K562 (cell line): ENCODE results near the gene ACSS1. TPM values are rescaled to one million over a fixed set of nuclear protein-coding genes. Genes with fewer than 3 reads are reported as not detected.

ENCODE experiments used
- DLX4 ChIP-seq: fragments of 250-450 bp; sonication (Bioruptor Pico); IDR thresholded peaks from 2 replicates; pipeline ENCODE4 v1.6.1; 2021; ENCODE audit warnings: mild to moderate bottlenecking
- E4F1 ChIP-seq: fragments of 250-450 bp; sonication (Bioruptor Pico); IDR thresholded peaks from 2 replicates; pipeline ENCODE4 v1.5.0; 2021; ENCODE audit warnings: mild to moderate bottlenecking, borderline replicate concordance
- ELK3 ChIP-seq: fragments of 450-650 bp; formaldehyde crosslinking; IDR thresholded peaks from 2 replicates; pipeline ENCODE4 v1.4.0; 2020; ENCODE audit warnings: mild to moderate bottlenecking
- FOXK1 ChIP-seq: sonication (generic); formaldehyde crosslinking; IDR thresholded peaks from 2 replicates; pipeline ENCODE4 v1.8.0; 2022; ENCODE audit warnings: missing genetic modification reagents, mild to moderate bottlenecking, borderline replicate concordance
- FOXK2 ChIP-seq, 2 experiments: fragments of 450-650 bp; IDR thresholded peaks in 1 of 2; conservative IDR thresholded peaks in 1 of 2; 2 replicates each; pipeline ENCODE4 v1.6.1; 2016; ENCODE audit warnings: low read depth in 2 of 2, mild to moderate bottlenecking in 1 of 2
- MLX ChIP-seq, 2 experiments: fragments of 450-650 bp in 1 of 2; sonication (generic) in 1 of 2; formaldehyde crosslinking; conservative IDR thresholded peaks; 2 replicates each; pipeline versions ENCODE4 v1.4.0 to v1.8.1; 2020 to 2022; ENCODE audit warnings: mild to moderate bottlenecking in 1 of 2, missing genetic modification reagents in 1 of 2
- NFYB ChIP-seq: IDR thresholded peaks from 2 replicates; pipeline ENCODE4 v1.6.1; 2011; ENCODE audit warnings: mild to moderate bottlenecking, moderate library complexity; ENCODE audit not compliant: insufficient read length; ENCODE audit errors: extremely low read depth
- PHF21A ChIP-seq: fragments of 450-650 bp; IDR thresholded peaks from 2 replicates; pipeline ENCODE4 v1.6.1; 2017; ENCODE audit warnings: low read depth, borderline replicate concordance
- SMAD1 ChIP-seq: fragments of 150-350 bp; IDR thresholded peaks from 2 replicates; pipeline ENCODE4 v1.6.1; 2014; ENCODE audit warnings: low read length, low read depth; ENCODE audit not compliant: partially characterized antibody
- USF2 ChIP-seq: sonication (generic); formaldehyde crosslinking; IDR thresholded peaks from 2 replicates; pipeline ENCODE4 v1.5.0; 2020; ENCODE audit warnings: missing genetic modification reagents
- ZNF140 ChIP-seq: fragments of 250-450 bp; sonication (Bioruptor Pico); IDR thresholded peaks from 2 replicates; pipeline ENCODE4 v1.8.0; 2021; ENCODE audit warnings: moderate library complexity, mild to moderate bottlenecking, inconsistent platforms
- ZNF347 ChIP-seq: fragments of 450-650 bp; formaldehyde crosslinking; IDR thresholded peaks from 2 replicates; pipeline ENCODE4 v1.4.0; 2020; ENCODE audit warnings: low read depth, mild to moderate bottlenecking, moderate library complexity
- polyA plus RNA-seq, 8 experiments: library from polyadenylated mRNA; depleted of rRNA in 4 of 8; stranded (reverse) in 5 of 8; unstranded in 3 of 8; fragments of >200 nt; fragmentation: Nextera tagmentation in 2 of 8; fragmentation: Illumina TruSeq in 1 of 8; extraction: Ambion mirVana in 2 of 8; extraction: Trizol in 1 of 8; gene quantifications; 2 replicates each; pipeline versions ENCODE4 v1.2.1 to v1.2.3, GENCODE V29; 2011 to 2014; ENCODE audit warnings: inconsistent platforms in 1 of 8, missing spikeins in 1 of 8
- total RNA-seq, 7 experiments: library from RNA; depleted of rRNA in 6 of 7; stranded (reverse); fragments of >200 nt in 6 of 7; fragmentation: Illumina TruSeq in 2 of 7; extraction: Trizol in 2 of 7; gene quantifications; 2 replicates each; pipeline versions ENCODE4 v1.2.1 to v1.2.3, GENCODE V29; 2011 to 2021; ENCODE audit warnings: low replicate concordance in 1 of 7
- TF ChIP-seq, protein P1 (sequence below): fragments of 450-650 bp; formaldehyde crosslinking; IDR thresholded peaks from 2 replicates; pipeline ENCODE4 v1.4.0; 2020; ENCODE audit warnings: mild to moderate bottlenecking, moderate library complexity
- TF ChIP-seq, protein P2 (sequence below): fragments of 450-650 bp; IDR thresholded peaks from 2 replicates; pipeline ENCODE4 v1.6.1; 2016; ENCODE audit warnings: mild to moderate bottlenecking
- TF ChIP-seq, protein P3 (sequence below): sonication (generic); formaldehyde crosslinking; IDR thresholded peaks from 2 replicates; pipeline ENCODE4 v1.8.1; 2023; ENCODE audit warnings: mild to moderate bottlenecking, missing genetic modification reagents, moderate library complexity

Gene ACSS1
- total and polyA plus RNA-seq, 9 of the 15 experiments (the other 6 are each of a cell fraction or from before 2014, with no cell fraction given) = 0.07 to 2.1 (median 0.27) TPM; not detected in 3

- TF ChIP-seq USF2 (CRISPR knock-in tag) (no peak), MLX (CRISPR knock-in tag; conservative IDR thresholded peaks at IDR 0.05) (no peak), FOXK2 (conservative IDR thresholded peaks at IDR 0.05 in 1 of 2, IDR thresholded peaks at IDR 0.05 in 1 of 2; ENCODE audit: low read depth in 2 of 2) (no peak), DLX4 (CRISPR knock-in tag) (no peak), E4F1 (CRISPR knock-in tag) (no peak), ZNF140 (CRISPR knock-in tag) (no peak), ZNF347 (CRISPR knock-in tag) (no peak), FOXK1 (CRISPR knock-in tag) (no peak), ELK3 (no peak), NFYB (no peak), PHF21A (no peak), SMAD1 (peak; percentile 50)
- TF ChIP-seq, protein P1, sequence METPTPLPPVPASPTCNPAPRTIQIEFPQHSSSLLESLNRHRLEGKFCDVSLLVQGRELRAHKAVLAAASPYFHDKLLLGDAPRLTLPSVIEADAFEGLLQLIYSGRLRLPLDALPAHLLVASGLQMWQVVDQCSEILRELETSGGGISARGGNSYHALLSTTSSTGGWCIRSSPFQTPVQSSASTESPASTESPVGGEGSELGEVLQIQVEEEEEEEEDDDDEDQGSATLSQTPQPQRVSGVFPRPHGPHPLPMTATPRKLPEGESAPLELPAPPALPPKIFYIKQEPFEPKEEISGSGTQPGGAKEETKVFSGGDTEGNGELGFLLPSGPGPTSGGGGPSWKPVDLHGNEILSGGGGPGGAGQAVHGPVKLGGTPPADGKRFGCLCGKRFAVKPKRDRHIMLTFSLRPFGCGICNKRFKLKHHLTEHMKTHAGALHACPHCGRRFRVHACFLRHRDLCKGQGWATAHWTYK = no peak
- TF ChIP-seq, protein P2, sequence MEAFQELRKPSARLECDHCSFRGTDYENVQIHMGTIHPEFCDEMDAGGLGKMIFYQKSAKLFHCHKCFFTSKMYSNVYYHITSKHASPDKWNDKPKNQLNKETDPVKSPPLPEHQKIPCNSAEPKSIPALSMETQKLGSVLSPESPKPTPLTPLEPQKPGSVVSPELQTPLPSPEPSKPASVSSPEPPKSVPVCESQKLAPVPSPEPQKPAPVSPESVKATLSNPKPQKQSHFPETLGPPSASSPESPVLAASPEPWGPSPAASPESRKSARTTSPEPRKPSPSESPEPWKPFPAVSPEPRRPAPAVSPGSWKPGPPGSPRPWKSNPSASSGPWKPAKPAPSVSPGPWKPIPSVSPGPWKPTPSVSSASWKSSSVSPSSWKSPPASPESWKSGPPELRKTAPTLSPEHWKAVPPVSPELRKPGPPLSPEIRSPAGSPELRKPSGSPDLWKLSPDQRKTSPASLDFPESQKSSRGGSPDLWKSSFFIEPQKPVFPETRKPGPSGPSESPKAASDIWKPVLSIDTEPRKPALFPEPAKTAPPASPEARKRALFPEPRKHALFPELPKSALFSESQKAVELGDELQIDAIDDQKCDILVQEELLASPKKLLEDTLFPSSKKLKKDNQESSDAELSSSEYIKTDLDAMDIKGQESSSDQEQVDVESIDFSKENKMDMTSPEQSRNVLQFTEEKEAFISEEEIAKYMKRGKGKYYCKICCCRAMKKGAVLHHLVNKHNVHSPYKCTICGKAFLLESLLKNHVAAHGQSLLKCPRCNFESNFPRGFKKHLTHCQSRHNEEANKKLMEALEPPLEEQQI = no peak
- TF ChIP-seq, protein P3, sequence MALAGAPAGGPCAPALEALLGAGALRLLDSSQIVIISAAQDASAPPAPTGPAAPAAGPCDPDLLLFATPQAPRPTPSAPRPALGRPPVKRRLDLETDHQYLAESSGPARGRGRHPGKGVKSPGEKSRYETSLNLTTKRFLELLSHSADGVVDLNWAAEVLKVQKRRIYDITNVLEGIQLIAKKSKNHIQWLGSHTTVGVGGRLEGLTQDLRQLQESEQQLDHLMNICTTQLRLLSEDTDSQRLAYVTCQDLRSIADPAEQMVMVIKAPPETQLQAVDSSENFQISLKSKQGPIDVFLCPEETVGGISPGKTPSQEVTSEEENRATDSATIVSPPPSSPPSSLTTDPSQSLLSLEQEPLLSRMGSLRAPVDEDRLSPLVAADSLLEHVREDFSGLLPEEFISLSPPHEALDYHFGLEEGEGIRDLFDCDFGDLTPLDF (CRISPR knock-in tag) = no peak
Observed at GRCh38 chr20:24992487-24993205, 65.3 kb downstream of the ACSS1 start, which contains the start of gene APMAP (continued).
